ENCODE results near the gene RFX3.

The RFX3 gene

GRCh38 chr9:3237121-3237520 is 288.7 kb downstream of the RFX3 start:
- H3K27me3 Mint-ChIP-seq = no peaks in the 10 kb centered on the region
- no peak for DNase-seq (ENCODE audit: low spot score in 2 of 2)
- ATAC-seq (ENCODE audit: low read depth) = no peak
- peaks cover 17% of the 10 kb centered on the region for H3K36me3 Mint-ChIP-seq
- no peaks in the 10 kb centered on the region for H3K9me3 Mint-ChIP-seq
- H3K4me3 Mint-ChIP-seq = no peak overlapping the region
- no peak overlapping the region for H3K27ac Mint-ChIP-seq
- H3K4me1 Mint-ChIP-seq = peaks cover 8% of the 10 kb centered on the region

- Mint-ChIP-seq H3K4me1 (peaks cover 8% of the 10 kb centered on the region), H3K27me3 (no peaks in the 10 kb centered on the region), H3K27ac (no peak overlapping the region), H3K4me3 (no peak overlapping the region), H3K9me3 (no peaks in the 10 kb centered on the region), H3K36me3 (peaks cover 20% of the 10 kb centered on the region)
- ATAC-seq (ENCODE audit: low read depth) (no peak), DNase-seq (ENCODE audit: low spot score in 2 of 2) (no peak)
Observed at GRCh38 chr9:3235497-3235896, 290.3 kb downstream of the RFX3 start.

GRCh38 chr9:3224931-3225330 is 300.9 kb downstream of the RFX3 start:
- Mint-ChIP-seq H3K27ac (no peak overlapping the region), H3K9me3 (no peaks in the 10 kb centered on the region), H3K36me3 (peaks cover 16% of the 10 kb centered on the region), H3K27me3 (no peaks in the 10 kb centered on the region), H3K4me3 (no peak overlapping the region), H3K4me1 (no peaks in the 10 kb centered on the region)
- no peak for DNase-seq (ENCODE audit: low spot score in 2 of 2)
- no peak for ATAC-seq (ENCODE audit: low read depth)

- no peak for ATAC-seq (ENCODE audit: low read depth)
- DNase-seq (ENCODE audit: low spot score in 2 of 2) = no peak
- Mint-ChIP-seq H3K36me3 (peaks cover 1% of the 10 kb centered on the region), H3K4me1 (no peaks in the 10 kb centered on the region), H3K27me3 (peaks cover 5% of the 10 kb centered on the region), H3K9me3 (peaks cover 4% of the 10 kb centered on the region), H3K27ac (no peak overlapping the region), H3K4me3 (no peak overlapping the region)
Observed at GRCh38 chr9:3215658-3216057, 310.1 kb downstream of the RFX3 start.

- H3K4me3 Mint-ChIP-seq = no peak overlapping the region
Observed at GRCh38 chr9:3214741-3215140, 311.1 kb downstream of the RFX3 start.

GRCh38 chr9:3205421-3206095 is 320.2 kb downstream of the RFX3 start:
- peaks cover 3% of the 10 kb centered on the region for H3K27me3 Mint-ChIP-seq
- DNase-seq (ENCODE audit: low spot score in 2 of 2) (no peak), ATAC-seq (ENCODE audit: low read depth) (no peak)
- H3K27ac Mint-ChIP-seq = no peak overlapping the region
- no peaks in the 10 kb centered on the region for H3K4me1 Mint-ChIP-seq
- H3K36me3 Mint-ChIP-seq = no peaks in the 10 kb centered on the region
- peaks cover 1% of the 10 kb centered on the region for H3K9me3 Mint-ChIP-seq
- H3K4me3 Mint-ChIP-seq = no peak overlapping the region

More at GRCh38 chr9:3214741-3215140, 311.1 kb downstream of the RFX3 start:
- ATAC-seq (ENCODE audit: low read depth) (no peak), DNase-seq (ENCODE audit: low spot score in 2 of 2) (no peak)
- Mint-ChIP-seq H3K36me3 (no peaks in the 10 kb centered on the region), H3K4me1 (no peaks in the 10 kb centered on the region), H3K27me3 (peaks cover 5% of the 10 kb centered on the region), H3K9me3 (peaks cover 4% of the 10 kb centered on the region), H3K27ac (no peak overlapping the region)

GRCh38 chr9:3200331-3200774 is 325.4 kb downstream of the RFX3 start:
- H3K4me3 Mint-ChIP-seq = no peak overlapping the region
- ATAC-seq (ENCODE audit: low read depth) = no peak
- no peaks in the 10 kb centered on the region for H3K4me1 Mint-ChIP-seq

GRCh38 chr9:3193791-3194190 is 332.0 kb downstream of the RFX3 start:
- Mint-ChIP-seq H3K27ac (no peak overlapping the region), H3K36me3 (no peaks in the 10 kb centered on the region), H3K27me3 (peaks cover 2% of the 10 kb centered on the region), H3K4me1 (no peaks in the 10 kb centered on the region), H3K4me3 (no peak overlapping the region), H3K9me3 (no peaks in the 10 kb centered on the region)
- ATAC-seq (ENCODE audit: low read depth) (no peak), DNase-seq (ENCODE audit: low spot score in 2 of 2) (no peak)

More at GRCh38 chr9:3200331-3200774, 325.4 kb downstream of the RFX3 start:
- Mint-ChIP-seq H3K27ac (no peak overlapping the region), H3K36me3 (no peaks in the 10 kb centered on the region), H3K27me3 (peaks cover 5% of the 10 kb centered on the region), H3K9me3 (peaks cover 1% of the 10 kb centered on the region)
- no peak for DNase-seq (ENCODE audit: low spot score in 2 of 2)

GRCh38 chr9:3191715-3192114 is 334.1 kb downstream of the RFX3 start:
- Mint-ChIP-seq H3K9me3 (no peaks in the 10 kb centered on the region), H3K4me3 (no peak overlapping the region), H3K36me3 (no peaks in the 10 kb centered on the region), H3K27me3 (peaks cover 5% of the 10 kb centered on the region), H3K27ac (no peak overlapping the region), H3K4me1 (no peaks in the 10 kb centered on the region)
- no peak for ATAC-seq (ENCODE audit: low read depth)
- no peak for DNase-seq (ENCODE audit: low spot score in 2 of 2)

GRCh38 chr9:3189113-3189861 is 336.5 kb downstream of the RFX3 start:
- ATAC-seq (ENCODE audit: low read depth) = no peak
- DNase-seq (ENCODE audit: low spot score in 2 of 2) = no peak
- H3K4me1 Mint-ChIP-seq = no peaks in the 10 kb centered on the region
- peaks cover 5% of the 10 kb centered on the region for H3K27me3 Mint-ChIP-seq
- H3K36me3 Mint-ChIP-seq = no peaks in the 10 kb centered on the region
- H3K4me3 Mint-ChIP-seq = no peak overlapping the region
- no peak overlapping the region for H3K27ac Mint-ChIP-seq
- H3K9me3 Mint-ChIP-seq = no peaks in the 10 kb centered on the region

- Mint-ChIP-seq H3K27ac (no peak overlapping the region), H3K27me3 (peaks cover 13% of the 10 kb centered on the region), H3K4me3 (no peak overlapping the region), H3K9me3 (no peaks in the 10 kb centered on the region), H3K36me3 (no peaks in the 10 kb centered on the region), H3K4me1 (no peaks in the 10 kb centered on the region)
- ATAC-seq (ENCODE audit: low read depth) = no peak
- no peak for DNase-seq (ENCODE audit: low spot score in 2 of 2)
Observed at GRCh38 chr9:3186751-3187150, 339.1 kb downstream of the RFX3 start.

- Mint-ChIP-seq H3K36me3 (no peaks in the 10 kb centered on the region), H3K9me3 (no peaks in the 10 kb centered on the region), H3K27ac (no peak overlapping the region), H3K4me3 (no peak overlapping the region), H3K27me3 (peaks cover 19% of the 10 kb centered on the region), H3K4me1 (no peaks in the 10 kb centered on the region)
- DNase-seq (ENCODE audit: low spot score in 2 of 2) (no peak), ATAC-seq (ENCODE audit: low read depth) (no peak)
Observed at GRCh38 chr9:3181049-3181953, 344.5 kb downstream of the RFX3 start.

GRCh38 chr9:3180696-3181048 is 345.1 kb downstream of the RFX3 start:
- no peaks in the 10 kb centered on the region for H3K4me1 Mint-ChIP-seq
- H3K36me3 Mint-ChIP-seq = no peaks in the 10 kb centered on the region
- no peaks in the 10 kb centered on the region for H3K9me3 Mint-ChIP-seq
- peaks cover 20% of the 10 kb centered on the region for H3K27me3 Mint-ChIP-seq
- no peak overlapping the region for H3K27ac Mint-ChIP-seq
- no peak overlapping the region for H3K4me3 Mint-ChIP-seq
- DNase-seq (ENCODE audit: low spot score in 2 of 2) (no peak), ATAC-seq (ENCODE audit: low read depth) (no peak)

GRCh38 chr9:3179711-3180110 is 346.1 kb downstream of the RFX3 start:
- no peak for ATAC-seq (ENCODE audit: low read depth)
- no peak overlapping the region for H3K27ac Mint-ChIP-seq
- DNase-seq (ENCODE audit: low spot score in 2 of 2) = no peak
- H3K4me3 Mint-ChIP-seq = no peak overlapping the region
- H3K27me3 Mint-ChIP-seq = peaks cover 22% of the 10 kb centered on the region
- H3K9me3 Mint-ChIP-seq = no peaks in the 10 kb centered on the region
- H3K36me3 Mint-ChIP-seq = no peaks in the 10 kb centered on the region
- H3K4me1 Mint-ChIP-seq = no peaks in the 10 kb centered on the region

Data from memory B cell (primary cell).